HUES6 (cell line): Measurements from ENCODE around the gene SMARCA4.

Experiments
- H3K27ac ChIP-seq: 2 replicates; pipeline ENCODE4 v1.7.0; 2013; ENCODE audit warnings: low read depth, mild to moderate bottlenecking, low read length, inconsistent platforms
- H3K27me3 ChIP-seq: 2 replicates; pipeline ENCODE4 v1.6.1; 2013; ENCODE audit warnings: low read length; ENCODE audit not compliant: control insufficient read depth, insufficient read depth
- H3K36me3 ChIP-seq: 2 replicates; pipeline ENCODE4 v1.6.1; 2013; ENCODE audit warnings: low read length; ENCODE audit not compliant: control insufficient read depth, insufficient read depth
- H3K4me1 ChIP-seq: 2 replicates; pipeline ENCODE4 v1.6.1; 2013; ENCODE audit warnings: low read length; ENCODE audit not compliant: control insufficient read depth, insufficient read depth
- H3K4me3 ChIP-seq: 2 replicates; pipeline ENCODE4 v1.5.1; 2013; ENCODE audit warnings: low read depth, low read length
- H3K9ac ChIP-seq: one replicate; pipeline ENCODE4 v1.6.1; 2013; ENCODE audit warnings: mild to moderate bottlenecking, low read length
- H3K9me3 ChIP-seq: 2 replicates; pipeline ENCODE4 v1.6.1; 2013; ENCODE audit warnings: low read depth, low read length; ENCODE audit not compliant: control insufficient read depth, insufficient read depth

Gene SMARCA4

DNA sequence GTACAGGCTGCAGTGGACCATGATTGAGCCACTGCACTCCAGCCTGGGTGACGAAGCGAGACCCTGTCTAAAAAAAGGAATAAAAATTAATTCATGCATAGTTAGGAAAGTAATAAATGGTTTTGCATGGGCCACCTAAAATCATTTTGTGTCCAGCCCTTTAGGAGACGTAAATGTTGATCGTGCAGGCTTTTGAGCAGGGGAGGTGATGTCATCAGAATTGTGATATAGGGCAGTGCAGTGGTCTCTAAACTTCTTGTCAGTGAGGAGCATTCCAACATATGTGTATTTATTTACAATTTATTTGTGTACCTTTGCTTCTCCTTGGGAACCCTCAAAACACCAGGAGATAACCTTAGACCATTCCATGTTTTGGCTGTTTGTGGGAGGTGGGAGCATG lies 3.0 kb downstream of the SMARCA4 start:
- no peaks in the 10 kb centered on the region for H3K27me3 ChIP-seq
- peaks cover 11% of the 10 kb centered on the region for H3K4me1 ChIP-seq
- no peaks in the 10 kb centered on the region for H3K9me3 ChIP-seq
- H3K9ac ChIP-seq, result no peak overlapping the region
- 0 out of 2 replicates have a peak, but pooled peaks cover 2% of the 10 kb centered on the region for H3K36me3 ChIP-seq
- no peak overlapping the region for H3K4me3 ChIP-seq
- no peak overlapping the region for H3K27ac ChIP-seq

DNA sequence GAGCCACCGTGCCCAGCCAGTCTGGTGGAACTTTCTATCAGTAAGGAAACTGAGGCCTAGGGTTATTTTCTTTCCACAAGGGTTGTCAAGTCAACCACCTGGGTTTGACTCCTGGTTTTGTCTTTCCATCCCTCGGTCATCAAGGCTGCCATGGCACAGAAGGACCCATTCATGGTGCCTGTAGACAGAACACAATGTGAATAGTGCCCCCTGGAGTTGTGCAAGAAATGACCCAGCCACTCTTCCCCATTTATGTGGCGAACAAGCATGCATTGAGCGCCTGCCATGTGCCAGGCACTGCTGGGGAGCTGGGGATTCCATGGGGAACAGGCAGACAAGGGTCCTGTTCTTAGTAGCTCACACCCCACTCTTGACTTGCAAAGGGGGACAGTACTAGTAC lies 4.1 kb downstream of the SMARCA4 start:
- no peak overlapping the region for H3K9ac ChIP-seq
- 0 out of 2 replicates have a peak, but pooled peaks cover 2% of the 10 kb centered on the region for H3K36me3 ChIP-seq
- H3K27me3 ChIP-seq, result no peaks in the 10 kb centered on the region
- H3K9me3 ChIP-seq, result no peaks in the 10 kb centered on the region
- peaks cover 14% of the 10 kb centered on the region for H3K4me1 ChIP-seq
- no peak overlapping the region for H3K27ac ChIP-seq
- H3K4me3 ChIP-seq, result no peak overlapping the region

GRCh38 chr19:10965398-10965797 lies 4.6 kb downstream of the SMARCA4 start:
- Histone ChIP-seq H3K4me1 (peaks cover 14% of the 10 kb centered on the region), H3K27ac (no peak overlapping the region), H3K4me3 (no peak overlapping the region)

DNA sequence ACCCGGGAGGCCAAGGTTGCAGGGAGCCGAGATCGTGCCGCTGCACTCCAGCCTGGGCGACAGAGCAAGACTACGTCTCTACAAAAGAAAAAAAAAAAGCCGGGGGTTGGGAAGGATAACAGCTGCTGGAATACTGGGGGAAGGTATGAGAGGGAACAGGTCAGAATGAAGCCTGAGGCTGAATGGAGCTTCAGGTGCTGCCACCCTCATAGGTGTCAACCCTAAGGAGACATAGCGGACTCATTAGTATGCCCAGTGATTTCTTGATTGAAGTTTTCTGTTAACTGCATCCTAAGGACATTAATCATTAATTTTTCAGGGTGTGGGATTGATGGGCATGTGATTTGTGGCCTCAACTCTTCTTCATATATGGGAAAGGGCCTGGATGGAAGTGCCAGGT lies 6.0 kb downstream of the SMARCA4 start:
- Histone ChIP-seq H3K4me3 (no peak overlapping the region), H3K9ac (no peak overlapping the region), H3K27me3 (no peaks in the 10 kb centered on the region), H3K9me3 (no peaks in the 10 kb centered on the region), H3K27ac (no peak overlapping the region), H3K36me3 (peaks cover 5% of the 10 kb centered on the region; the same call in 1 of the 2 replicates), H3K4me1 (peaks cover 14% of the 10 kb centered on the region)

More at GRCh38 chr19:10965398-10965797, 4.6 kb downstream of the SMARCA4 start:
- Histone ChIP-seq H3K9me3 (no peaks in the 10 kb centered on the region), H3K36me3 (0 out of 2 replicates have a peak, but pooled peaks cover 2% of the 10 kb centered on the region), H3K9ac (no peak overlapping the region), H3K27me3 (no peaks in the 10 kb centered on the region)

DNA sequence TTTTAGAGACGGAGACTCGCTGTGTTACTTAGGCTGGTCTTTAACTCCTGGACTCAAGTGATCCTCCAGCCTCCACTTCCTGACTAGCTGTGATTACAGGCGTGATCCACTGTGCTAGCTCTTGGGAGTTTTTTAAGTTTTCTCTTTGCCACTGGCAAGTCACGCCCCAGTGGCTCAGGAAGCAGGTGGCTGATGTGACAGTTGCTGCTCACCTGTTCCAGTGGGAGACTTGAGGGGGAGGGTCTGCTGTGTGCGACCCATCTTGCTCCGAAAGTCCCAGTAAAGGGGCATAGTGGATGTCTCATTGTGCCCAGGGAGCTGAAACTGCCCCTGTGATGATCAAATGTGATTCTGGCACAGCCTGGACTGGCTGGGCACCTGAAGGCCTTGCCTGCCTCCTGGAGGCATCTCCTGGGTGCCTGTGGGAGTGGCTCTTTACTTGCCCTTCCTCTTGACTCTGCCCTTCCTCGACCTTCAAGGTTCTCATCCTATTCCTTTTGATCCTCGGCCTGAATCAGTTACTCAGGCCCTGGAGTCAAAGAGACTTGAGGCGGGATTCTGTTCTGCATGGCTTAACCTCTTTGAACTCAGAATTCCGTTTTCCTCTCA lies 7.8 kb downstream of the SMARCA4 start:
- H3K27me3 ChIP-seq, result no peaks in the 10 kb centered on the region
- peaks cover 8% of the 10 kb centered on the region; the same call in 1 of the 2 replicates for H3K9me3 ChIP-seq
- peaks cover 9% of the 10 kb centered on the region for H3K36me3 ChIP-seq
- peaks cover 14% of the 10 kb centered on the region for H3K4me1 ChIP-seq
- no peak overlapping the region for H3K9ac ChIP-seq
- H3K27ac ChIP-seq, result no peak overlapping the region
- no peak overlapping the region for H3K4me3 ChIP-seq

- Histone ChIP-seq H3K9me3 (peaks cover 15% of the 10 kb centered on the region; the same call in 1 of the 2 replicates), H3K27ac (no peak overlapping the region), H3K9ac (no peak overlapping the region), H3K27me3 (no peaks in the 10 kb centered on the region), H3K36me3 (peaks cover 15% of the 10 kb centered on the region), H3K4me1 (peaks cover 13% of the 10 kb centered on the region), H3K4me3 (no peak overlapping the region)
These were observed 10.4 kb downstream of the SMARCA4 start for GRCh38 chr19:10971107-10971726.

DNA sequence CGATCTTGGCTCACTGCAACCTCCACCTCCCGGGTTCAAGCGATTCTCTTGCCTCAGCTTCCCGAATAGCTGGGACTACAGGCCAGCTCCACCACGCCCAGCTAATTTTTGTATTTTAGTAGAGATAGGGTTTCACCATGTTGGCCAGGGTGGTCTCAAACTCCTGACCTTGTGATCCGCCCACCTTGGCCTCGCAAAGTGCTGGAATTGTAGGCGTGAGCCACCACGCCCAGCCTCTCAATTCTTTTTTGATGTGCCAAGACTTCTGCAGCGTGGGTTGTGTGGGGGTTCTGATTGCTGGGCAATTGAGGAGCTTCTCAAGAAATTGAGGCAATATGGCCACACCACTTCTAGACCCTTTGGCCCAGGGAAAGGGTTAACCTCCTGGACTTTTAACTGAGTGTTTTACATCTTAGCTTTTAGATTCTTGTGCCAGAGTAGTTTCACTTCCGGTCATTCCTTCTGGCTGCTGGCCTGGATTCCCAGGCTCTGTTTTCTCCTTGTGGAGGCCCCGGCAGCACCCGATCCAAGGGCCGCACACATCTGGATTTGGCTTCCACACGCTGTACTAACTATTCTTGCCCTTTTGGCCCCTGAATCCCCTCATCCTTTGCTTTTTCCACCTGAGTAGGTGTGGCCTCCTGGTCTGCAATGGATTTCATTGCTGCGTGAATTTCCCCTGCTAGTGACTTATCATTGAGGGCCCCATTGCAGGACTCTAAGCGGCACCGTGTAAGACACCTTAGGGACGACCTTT lies 14.7 kb downstream of the SMARCA4 start:
- H3K36me3 ChIP-seq, result peaks cover 15% of the 10 kb centered on the region
- H3K27me3 ChIP-seq, result no peaks in the 10 kb centered on the region
- H3K4me3 ChIP-seq, result no peak overlapping the region
- H3K9ac ChIP-seq, result no peak overlapping the region
- H3K4me1 ChIP-seq, result no peaks in the 10 kb centered on the region
- H3K9me3 ChIP-seq, result peaks cover 15% of the 10 kb centered on the region; the same call in 1 of the 2 replicates
- no peak overlapping the region for H3K27ac ChIP-seq

GRCh38 chr19:10976131-10976892 lies 15.5 kb downstream of the SMARCA4 start:
- no peaks in the 10 kb centered on the region for H3K27me3 ChIP-seq
- H3K4me3 ChIP-seq, result no peak overlapping the region
- peaks cover 15% of the 10 kb centered on the region; the same call in 1 of the 2 replicates for H3K9me3 ChIP-seq
- H3K9ac ChIP-seq, result no peak overlapping the region
- peaks cover 5% of the 10 kb centered on the region; the same call in 1 of the 2 replicates for H3K4me1 ChIP-seq
- peaks cover 13% of the 10 kb centered on the region for H3K36me3 ChIP-seq
- no peak overlapping the region for H3K27ac ChIP-seq

DNA sequence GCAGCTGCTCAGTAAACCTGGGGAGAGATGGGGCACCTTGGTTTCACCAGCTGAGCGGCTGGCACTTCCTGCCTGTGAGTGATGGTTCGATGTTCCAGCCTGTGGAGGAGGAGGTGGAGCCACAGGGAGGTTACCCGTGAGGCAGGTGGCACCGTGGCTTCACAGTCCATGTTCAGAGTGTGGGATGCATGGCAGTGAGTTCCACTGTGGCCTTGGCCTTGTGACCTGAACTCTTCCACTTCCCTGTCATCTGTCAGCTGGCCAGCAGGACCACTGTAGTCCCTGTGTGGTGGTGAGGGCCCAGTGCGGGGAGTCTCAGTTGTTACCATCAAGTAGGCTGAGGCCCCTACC lies 16.9 kb downstream of the SMARCA4 start:
- Histone ChIP-seq H3K27ac (no peak overlapping the region), H3K4me1 (peaks cover 6% of the 10 kb centered on the region; the same call in 1 of the 2 replicates), H3K4me3 (no peak overlapping the region), H3K27me3 (no peaks in the 10 kb centered on the region), H3K9ac (no peak overlapping the region), H3K36me3 (peaks cover 8% of the 10 kb centered on the region; the same call in 1 of the 2 replicates), H3K9me3 (peaks cover 11% of the 10 kb centered on the region; the same call in 1 of the 2 replicates)

GRCh38 chr19:10979951-10980381 lies 19.1 kb downstream of the SMARCA4 start:
- Histone ChIP-seq H3K27ac (no peak overlapping the region), H3K4me3 (no peak overlapping the region), H3K9ac (no peak overlapping the region), H3K4me1 (peaks cover 6% of the 10 kb centered on the region; the same call in 1 of the 2 replicates), H3K9me3 (0 out of 2 replicates have a peak, but pooled peaks cover 2% of the 10 kb centered on the region), H3K27me3 (no peaks in the 10 kb centered on the region), H3K36me3 (peaks cover 21% of the 10 kb centered on the region)
